Raji (cell line): ENCODE data around the gene CTBP2.

Source experiments
- POLR2A ChIP-seq: IDR thresholded peaks from 2 replicates; pipeline ENCODE4 v1.6.1; 2011; ENCODE audit warnings: low read depth, low read length, control low read depth; ENCODE audit not compliant: insufficient read depth

The CTBP2 gene

GRCh38 chr10:125159932-125160855, at the start of gene CTBP2:
CTBP2 (minus strand) TSS chr10:125160563.
- no peak for TF ChIP-seq POLR2A

GRCh38 chr10:125209591-125210355, 49.4 kb upstream of the CTBP2 start:
- TF ChIP-seq POLR2A: no peak

GRCh38 chr10:125208854-125209565, 48.6 kb upstream of the CTBP2 start:
- TF ChIP-seq POLR2A: no peak

GRCh38 chr10:125206623-125207022, 46.3 kb upstream of the CTBP2 start:
- no peak for TF ChIP-seq POLR2A

GRCh38 chr10:125205431-125205830, 45.1 kb upstream of the CTBP2 start:
- no peak for TF ChIP-seq POLR2A

- no peak for TF ChIP-seq POLR2A
These were observed 44.0 kb upstream of the CTBP2 start for GRCh38 chr10:125204400-125204799.

- TF ChIP-seq POLR2A: no peak
These were observed 42.9 kb upstream of the CTBP2 start for GRCh38 chr10:125203186-125203800.

- no peak for TF ChIP-seq POLR2A
These were observed 41.6 kb upstream of the CTBP2 start for GRCh38 chr10:125201791-125202622.

GRCh38 chr10:125201108-125201524, 40.8 kb upstream of the CTBP2 start:
- no peak for TF ChIP-seq POLR2A

GRCh38 chr10:125200396-125200795, 40.0 kb upstream of the CTBP2 start:
- TF ChIP-seq POLR2A: no peak

- TF ChIP-seq POLR2A: no peak
These were observed 38.9 kb upstream of the CTBP2 start for GRCh38 chr10:125199270-125199669.

GRCh38 chr10:125194814-125195213, 34.5 kb upstream of the CTBP2 start:
- TF ChIP-seq POLR2A: no peak

GRCh38 chr10:125193306-125193877, 33.0 kb upstream of the CTBP2 start:
- no peak for TF ChIP-seq POLR2A

- TF ChIP-seq POLR2A: no peak
These were observed 32.3 kb upstream of the CTBP2 start for GRCh38 chr10:125192620-125193019.
